CD4-positive, alpha-beta T cell treated with Interleukin-1 beta for 1 hour (primary cell): ENCODE data around the gene LBP.
"Not testable (repeated sequence)": the region's sequence is repeated elsewhere in the genome, so short reads cannot be mapped to it uniquely, and the experiment has no call there.

Experiments
- DNase-seq, 2 donors: peaks; one replicate each; pipeline ENCODE4 v3.0.0-alpha.2; 2020 to 2022

Gene LBP

GRCh38 chr20:38350879-38351775 lies 4.8 kb downstream of the LBP start:
- no peak for DNase-seq

DNA sequence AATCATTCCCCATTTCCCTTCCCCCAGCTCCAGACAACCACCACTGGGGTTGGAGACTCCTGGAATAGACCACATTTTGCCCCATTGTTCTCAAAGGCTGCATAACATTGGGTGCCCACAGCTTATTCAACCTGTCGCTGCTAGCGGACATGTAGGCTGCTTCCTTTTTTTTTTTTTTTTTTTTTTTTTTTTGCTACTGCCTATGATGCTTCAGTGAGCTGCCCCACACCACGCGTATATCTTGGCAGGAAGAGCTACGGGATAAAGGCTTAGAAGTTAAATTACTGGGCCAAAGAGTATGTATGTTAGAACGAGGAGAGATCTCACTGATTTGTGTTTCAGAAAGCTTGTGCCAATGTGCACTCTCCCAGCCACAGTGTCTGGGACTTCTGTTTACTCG lies 7.0 kb downstream of the LBP start:
- DNase-seq: no peak

DNA sequence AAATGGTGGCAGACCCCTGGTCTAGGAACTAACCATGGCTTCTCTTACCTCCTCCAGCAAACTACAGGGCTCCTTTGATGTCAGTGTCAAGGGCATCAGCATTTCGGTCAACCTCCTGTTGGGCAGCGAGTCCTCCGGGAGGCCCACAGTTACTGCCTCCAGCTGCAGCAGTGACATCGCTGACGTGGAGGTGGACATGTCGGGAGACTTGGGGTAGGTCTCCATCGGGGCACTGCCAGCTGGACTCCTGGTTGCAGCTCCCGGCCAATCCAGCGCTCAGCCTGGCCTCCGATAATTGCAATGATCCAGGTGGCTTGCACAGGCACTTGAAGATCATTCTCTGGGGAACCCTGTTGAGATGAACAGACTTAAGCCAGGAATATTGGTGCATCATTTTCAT lies 7.9 kb downstream of the LBP start:
- DNase-seq: no peak

GRCh38 chr20:38355161-38356012 lies 9.1 kb downstream of the LBP start:
- no peak for DNase-seq

DNA sequence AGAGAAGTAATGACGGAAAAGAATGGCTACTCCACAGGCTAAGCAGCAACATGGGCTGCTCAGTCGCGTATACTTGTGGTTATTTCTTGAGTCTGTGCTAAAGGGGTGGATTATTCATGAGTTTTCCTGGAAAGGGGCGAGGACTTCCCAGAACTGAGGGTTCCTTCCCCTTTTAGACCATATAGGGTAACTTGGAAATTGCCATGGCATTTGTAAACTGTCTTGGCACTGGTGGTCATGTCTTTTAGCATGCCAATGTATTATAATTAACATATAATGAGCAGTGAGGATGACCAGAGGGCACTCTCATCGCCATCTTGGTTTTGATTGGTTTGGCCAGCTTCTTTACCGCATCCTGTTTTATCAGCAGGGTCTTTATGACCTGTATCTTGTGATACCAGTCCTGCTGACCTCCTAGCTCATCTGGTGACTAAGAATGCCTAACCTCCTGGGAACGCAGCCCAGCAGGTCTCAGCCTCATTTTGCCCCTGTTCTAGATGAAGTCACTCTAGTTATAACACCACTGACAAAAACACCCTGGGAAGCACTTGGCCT lies 11.4 kb downstream of the LBP start:
- DNase-seq: no peak

DNA sequence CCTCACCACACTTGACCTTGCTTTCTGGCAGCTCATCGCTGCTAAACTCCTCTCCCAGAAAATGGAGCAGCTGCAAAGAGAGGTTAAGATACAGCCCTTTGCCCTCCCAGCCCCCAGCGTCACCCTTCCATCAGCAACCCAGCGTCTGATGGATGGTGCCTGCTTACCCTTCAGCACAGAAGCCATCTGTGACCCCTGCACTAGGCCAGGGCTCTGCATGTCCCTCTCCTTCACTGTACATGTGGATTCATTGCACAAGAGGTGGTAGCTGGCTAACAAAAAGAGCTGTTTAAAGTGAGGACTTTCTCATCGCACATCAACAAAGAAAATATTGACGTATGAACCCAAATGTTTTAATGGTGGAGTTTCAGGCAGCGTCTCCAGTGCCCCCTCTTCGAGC lies 12.3 kb downstream of the LBP start:
- DNase-seq: no peak

DNA sequence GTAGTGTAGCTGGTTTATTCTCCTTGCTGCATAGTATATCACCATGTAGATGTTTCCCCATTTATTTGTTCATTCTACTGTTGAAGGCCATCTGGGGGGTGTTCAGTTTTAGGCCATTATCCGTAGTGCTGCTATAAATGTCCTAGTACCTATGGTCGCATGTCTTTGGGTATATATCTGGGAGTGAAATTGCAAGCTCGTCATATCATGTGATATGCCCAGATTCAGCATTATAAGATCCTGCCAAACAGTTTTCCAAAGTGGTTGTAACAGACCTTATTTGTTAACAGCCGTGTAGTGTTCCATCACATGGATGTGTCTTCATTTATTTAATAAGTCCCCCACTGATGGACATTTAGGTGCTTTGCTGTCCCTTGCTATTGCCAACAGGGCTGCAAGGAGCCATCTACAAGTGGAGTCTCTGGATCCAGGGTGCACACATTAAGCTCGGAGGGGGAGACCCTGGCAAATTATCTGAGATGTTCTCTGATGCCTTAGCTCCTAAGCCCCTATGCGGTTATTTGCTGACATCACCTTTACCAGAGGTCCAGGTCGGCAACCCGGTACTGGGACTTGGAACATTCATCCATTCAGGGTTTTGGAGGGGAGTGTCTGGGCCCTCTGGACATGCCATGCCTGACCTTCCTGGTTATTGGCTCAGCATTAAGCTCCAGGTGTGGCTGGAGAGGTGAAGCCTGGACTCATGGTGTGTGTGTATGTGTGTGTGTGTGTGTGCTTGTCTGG lies 16.9 kb downstream of the LBP start:
- no peak for DNase-seq

DNA sequence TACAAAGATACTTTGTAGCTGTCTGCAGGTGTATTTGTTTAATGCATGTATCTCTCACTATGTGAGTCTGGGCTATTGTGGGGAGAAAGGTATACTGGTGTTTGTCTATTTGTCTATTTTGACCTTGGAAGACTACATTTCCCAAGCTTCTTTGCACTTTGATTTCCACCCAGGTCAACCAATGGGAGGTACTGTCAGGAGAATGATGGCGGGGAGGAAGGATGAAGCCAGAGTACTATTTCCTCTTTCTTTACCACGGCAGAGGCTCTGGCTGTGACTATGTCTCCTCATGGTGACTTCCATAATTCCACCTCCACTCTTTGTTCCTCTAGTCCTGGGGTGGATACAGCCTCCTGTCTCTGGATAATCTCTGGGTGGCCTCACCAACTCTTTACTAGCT lies 23.1 kb downstream of the LBP start:
- DNase-seq: peak; percentile 4 to 26

- no peak for DNase-seq
Measured at GRCh38 chr20:38372806-38373205, 26.5 kb downstream of the LBP start.

GRCh38 chr20:38373231-38373867 lies 27.1 kb downstream of the LBP start:
- no peak for DNase-seq

- DNase-seq: no peak
Measured at GRCh38 chr20:38373898-38374297, 27.6 kb downstream of the LBP start.

GRCh38 chr20:38377039-38377685 lies 30.9 kb downstream of the LBP start:
- no peak for DNase-seq

- not testable (repeated sequence) for DNase-seq
Measured at GRCh38 chr20:38377838-38378237, 31.6 kb downstream of the LBP start.

- DNase-seq: no peak
Measured at GRCh38 chr20:38383147-38383546, 36.9 kb downstream of the LBP start.

DNA sequence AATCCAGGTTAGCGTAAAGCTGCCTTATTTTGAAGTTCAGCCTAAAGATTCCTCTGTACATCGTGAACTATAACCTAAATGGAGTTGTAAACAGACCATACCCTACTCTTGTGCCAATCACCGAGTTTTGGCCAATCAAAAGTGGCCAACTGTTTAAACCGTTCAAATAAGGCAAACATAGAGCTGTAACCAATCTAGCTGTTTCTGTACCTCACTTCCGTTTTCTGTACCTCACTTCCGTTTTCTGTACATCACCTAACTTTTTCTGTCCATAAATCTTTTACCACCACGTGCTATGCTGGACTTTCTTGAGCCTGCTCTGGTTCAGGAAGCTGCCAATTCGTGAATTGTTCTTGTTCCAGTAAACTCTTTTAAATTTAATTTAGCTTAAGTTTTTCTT lies 39.7 kb downstream of the LBP start:
- no peak for DNase-seq

GRCh38 chr20:38386851-38387250 lies 40.6 kb downstream of the LBP start:
- no peak for DNase-seq

- no peak for DNase-seq
Measured at GRCh38 chr20:38387953-38388352, 41.7 kb downstream of the LBP start.

DNA sequence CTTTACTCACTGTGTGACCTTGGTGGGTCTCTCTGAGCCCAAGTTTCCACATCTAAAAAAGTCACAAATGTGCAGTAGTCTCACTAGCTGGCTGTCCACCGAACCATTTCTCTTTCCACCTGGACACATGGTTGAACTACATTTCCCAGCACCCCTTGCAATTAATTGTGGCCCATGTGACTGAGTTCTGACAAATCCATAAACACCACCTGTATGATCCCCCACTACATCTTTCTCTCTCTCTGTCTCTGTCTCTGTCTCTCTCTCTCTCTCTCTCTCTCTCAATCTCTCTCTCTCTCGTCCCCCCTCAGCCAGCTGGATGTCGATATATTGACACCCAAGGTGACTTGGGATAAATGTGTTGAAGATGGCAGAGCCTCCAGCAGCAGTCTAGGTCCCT lies 46.1 kb downstream of the LBP start:
- DNase-seq: no peak

GRCh38 chr20:38393259-38393658 lies 47.0 kb downstream of the LBP start:
- DNase-seq: no peak

DNA sequence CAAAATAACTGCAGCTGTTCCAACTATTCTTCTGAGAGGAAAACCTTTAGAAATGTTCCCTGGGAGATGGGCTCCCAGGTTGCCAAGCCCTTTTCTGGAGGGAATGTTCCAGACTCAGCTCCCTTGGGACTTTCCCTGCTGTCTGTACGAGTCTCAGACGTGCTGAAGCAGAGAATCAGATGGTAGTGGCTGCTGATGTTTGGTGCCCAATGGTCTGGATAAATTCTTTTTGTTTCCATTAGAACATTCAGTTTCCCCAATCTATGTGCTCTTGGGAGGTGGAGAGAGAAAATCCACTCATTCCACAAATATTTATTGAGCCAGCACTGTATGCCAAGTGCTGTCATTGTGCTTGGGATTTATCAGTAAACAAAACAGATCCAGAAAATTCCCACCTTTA lies 48.9 kb downstream of the LBP start:
- DNase-seq: no peak

DNA sequence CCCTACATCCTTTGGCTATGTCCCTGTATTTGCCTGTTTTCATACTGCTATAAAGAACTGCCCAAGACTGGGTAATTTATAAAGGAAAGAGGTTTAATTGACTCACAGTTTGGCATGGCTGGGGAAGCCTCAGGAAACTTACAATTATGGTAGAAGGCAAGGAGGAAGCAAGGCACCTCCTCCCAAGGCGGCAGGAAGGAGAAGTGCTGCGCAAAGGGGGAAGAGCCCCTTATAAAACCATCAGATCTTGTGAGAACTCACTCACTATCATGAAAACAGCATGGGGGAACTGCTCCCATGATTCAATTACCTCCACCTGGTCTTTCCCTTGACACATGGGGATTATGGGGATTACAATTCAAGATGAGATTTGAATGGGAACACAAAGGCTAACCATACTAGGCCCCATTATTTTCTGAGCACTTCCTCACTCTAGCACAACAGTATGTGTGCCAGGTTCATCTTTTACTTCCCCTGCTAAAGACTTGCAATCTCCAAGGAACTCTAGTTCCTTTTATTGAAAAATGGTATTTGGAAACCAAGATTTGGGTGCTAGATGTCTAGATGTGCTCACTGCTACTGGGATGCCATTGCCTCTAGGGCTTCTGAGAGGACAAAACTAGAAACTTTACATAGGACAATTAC lies 49.6 kb downstream of the LBP start:
- not testable (repeated sequence) for DNase-seq
